CD8-positive, alpha-beta memory T cell (primary cell): ENCODE data around the gene OBSL1. TPM values are rescaled to one million over a fixed set of nuclear protein-coding genes. Genes with fewer than 3 reads are reported as not detected.
A peak's percentile ranks its signal among the peaks of the same experiment; 100 is the strongest.

Experiments
- CTCF ChIA-PET: fragments of 350-600 bp; sonication (Branson Sonifier 250); formaldehyde crosslinking; loops from one replicate; lab custom pipeline; 2021; ENCODE audit warnings: antibody characterized with exemption; lab: Charles Lee
- POLR2A ChIA-PET: fragments of 350-600 bp; sonication (Branson Sonifier 250); formaldehyde crosslinking; loops from one replicate; lab custom pipeline; 2021; ENCODE audit warnings: antibody characterized with exemption; lab: Charles Lee
- DNase-seq, 5 donors: peaks; one replicate each; pipeline versions ENCODE4 v3.0.0 to v3.0.0-alpha.2; 2020 to 2022; ENCODE audit warnings: mixed read lengths in 1 of 5
- H3K27ac ChIP-seq: one replicate; pipeline ENCODE4 v1.7.0; 2013; ENCODE audit warnings: low read depth, mild to moderate bottlenecking, low read length, moderate library complexity
- H3K27me3 ChIP-seq: 2 replicates; pipeline ENCODE4 v1.7.0; 2013; ENCODE audit warnings: low read length, mild to moderate bottlenecking; ENCODE audit not compliant: insufficient read depth, poor library complexity, severe bottlenecking
- H3K36me3 ChIP-seq: 2 replicates; pipeline ENCODE4 v1.7.0; 2013; ENCODE audit warnings: mild to moderate bottlenecking, low read length, moderate library complexity; ENCODE audit not compliant: insufficient read depth
- H3K4me1 ChIP-seq: 2 replicates; pipeline ENCODE4 v1.7.0; 2013; ENCODE audit warnings: mild to moderate bottlenecking, low read length, moderate library complexity; ENCODE audit not compliant: insufficient read depth
- H3K4me3 ChIP-seq: 2 replicates; pipeline ENCODE4 v1.7.0; 2013; ENCODE audit warnings: mild to moderate bottlenecking, low read length
- H3K9me3 ChIP-seq: 2 replicates; pipeline ENCODE4 v1.7.0; 2013; ENCODE audit warnings: mild to moderate bottlenecking, low read length
- H3K27ac Mint-ChIP-seq, 8 donors: one replicate each; pipeline ENCODE4 v1.8.0; 2020 to 2021; ENCODE audit warnings: mixed read lengths in 8 of 8, mild to moderate bottlenecking in 6 of 8, inconsistent platforms in 3 of 8, moderate library complexity in 3 of 8
- H3K27me3 Mint-ChIP-seq, 2 donors: one replicate each; pipeline ENCODE4 v1.8.0; 2020 to 2021; ENCODE audit warnings: mixed read lengths in 2 of 2, mild to moderate bottlenecking in 1 of 2, moderate library complexity in 1 of 2
- H3K36me3 Mint-ChIP-seq, 3 donors: one replicate each; pipeline ENCODE4 v1.8.0; 2020 to 2021; ENCODE audit warnings: mixed read lengths in 3 of 3, inconsistent platforms in 1 of 3, mild to moderate bottlenecking in 1 of 3
- H3K4me1 Mint-ChIP-seq, 3 donors: one replicate each; pipeline ENCODE4 v1.8.0; 2020 to 2021; ENCODE audit warnings: mixed read lengths in 3 of 3, inconsistent platforms in 1 of 3, mild to moderate bottlenecking in 1 of 3
- H3K4me3 Mint-ChIP-seq, 7 donors: one replicate each; pipeline ENCODE4 v1.8.0; 2020 to 2021; ENCODE audit warnings: mixed read lengths in 7 of 7, mild to moderate bottlenecking in 6 of 7, moderate library complexity in 4 of 7, inconsistent platforms in 2 of 7
- H3K9me3 Mint-ChIP-seq, 5 donors: one replicate each; pipeline ENCODE4 v1.8.0; 2020 to 2022; ENCODE audit warnings: mixed read lengths in 5 of 5, mild to moderate bottlenecking in 3 of 5, moderate library complexity in 2 of 5, inconsistent platforms in 1 of 5
- polyA plus RNA-seq: library from polyadenylated mRNA; unstranded; fragments of 300-500 nt; fragmentation: Illumina TruSeq; gene quantifications from one replicate; pipeline ENCODE4 v1.2.3, GENCODE V29; 2021
- total RNA-seq, 2 experiments: library from RNA; stranded (reverse); gene quantifications; one replicate each; pipeline ENCODE4 v1.2.3, GENCODE V29; 2021

Gene OBSL1
- total and polyA plus RNA-seq, 3 experiments from 2014 or later: 0.48 to 0.69 TPM; not detected in 1

DNA sequence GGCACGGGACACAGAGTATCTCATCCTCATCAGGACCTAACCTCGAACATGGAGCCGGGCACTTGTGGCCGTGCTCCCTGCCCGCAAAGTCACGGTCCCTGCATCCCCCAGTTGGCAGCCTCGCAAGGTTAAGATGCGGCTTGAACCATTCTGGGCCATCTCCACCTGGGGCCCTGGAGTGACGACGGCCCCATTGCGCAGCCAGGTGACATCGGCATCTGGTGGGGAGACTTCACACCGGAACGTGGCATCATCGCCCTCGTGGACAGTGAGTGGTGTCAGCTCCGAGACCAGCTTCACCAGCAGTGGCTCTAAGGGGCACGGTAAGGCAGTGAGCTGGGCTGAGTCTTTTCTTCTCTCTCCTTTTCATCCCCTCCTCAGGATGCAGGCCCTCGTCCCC, 14.9 kb downstream of the OBSL1 start:
- POLR2A ChIA-PET: no interaction called here
- H3K27me3 Mint-ChIP-seq: peaks cover 24 to 58% of the 10 kb centered on the region in 2 donors
- no peak overlapping the region for H3K4me3 ChIP-seq
- H3K27ac Mint-ChIP-seq: no peak overlapping the region
- peaks cover 7% of the 10 kb centered on the region for H3K4me1 ChIP-seq
- H3K9me3 ChIP-seq: no peaks in the 10 kb centered on the region
- no peak for DNase-seq
- H3K36me3 Mint-ChIP-seq: no peaks in the 10 kb centered on the region
- no peaks in the 10 kb centered on the region for H3K36me3 ChIP-seq
- CTCF ChIA-PET: interaction anchor here (6.3 kb wide), 1 partner anchor 14 kb away, joined by 34 read pairs; the partner anchor contains the start of genes CHPF and TMEM198
- no peaks in the 10 kb centered on the region for H3K9me3 Mint-ChIP-seq
- H3K4me1 Mint-ChIP-seq: peaks cover 0 to 12% (median 7%) of the 10 kb centered on the region in 3 donors
- H3K27me3 ChIP-seq: peaks cover 24% of the 10 kb centered on the region
- no peak overlapping the region for H3K27ac ChIP-seq
- H3K4me3 Mint-ChIP-seq: peak overlapping the region in 1 of 7 donors; percentile 48

DNA sequence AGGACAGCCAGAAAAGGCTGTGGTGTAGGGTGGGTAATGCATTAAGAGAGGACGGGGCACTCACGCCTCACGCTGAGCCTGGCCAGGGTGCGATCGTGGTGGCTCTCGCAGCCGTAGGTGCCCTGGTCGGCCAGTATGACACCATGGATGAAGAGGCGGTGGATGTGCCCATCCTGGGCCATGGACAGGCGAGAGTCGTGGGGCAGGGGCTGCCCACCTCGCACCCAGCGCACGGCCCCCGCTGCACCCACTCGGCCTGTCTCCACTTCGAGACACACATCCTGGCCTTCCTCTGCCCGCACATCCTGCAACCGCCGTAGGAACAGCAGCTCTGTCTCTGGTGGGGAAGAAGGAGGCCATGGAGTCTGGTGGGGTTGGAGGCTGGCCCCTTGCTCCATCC, 15.4 kb downstream of the OBSL1 start:
- H3K4me1 ChIP-seq: peaks cover 7% of the 10 kb centered on the region
- no peaks in the 10 kb centered on the region for H3K9me3 ChIP-seq
- H3K36me3 Mint-ChIP-seq: no peaks in the 10 kb centered on the region
- DNase-seq: no peak
- ChIA-PET POLR2A (no interaction called here), CTCF (interaction anchor here (6.3 kb wide), 1 partner anchor 14 kb away, joined by 34 read pairs; the partner anchor contains the start of genes CHPF and TMEM198)
- H3K27ac Mint-ChIP-seq: no peak overlapping the region
- H3K27me3 ChIP-seq: peaks cover 26% of the 10 kb centered on the region
- H3K4me3 Mint-ChIP-seq: no peak overlapping the region
- no peaks in the 10 kb centered on the region for H3K9me3 Mint-ChIP-seq
- H3K4me3 ChIP-seq: no peak overlapping the region
- peaks cover 28 to 56% of the 10 kb centered on the region in 2 donors for H3K27me3 Mint-ChIP-seq
- H3K4me1 Mint-ChIP-seq: peaks cover 0 to 15% (median 8%) of the 10 kb centered on the region in 3 donors
- no peaks in the 10 kb centered on the region for H3K36me3 ChIP-seq
- H3K27ac ChIP-seq: no peak overlapping the region

DNA sequence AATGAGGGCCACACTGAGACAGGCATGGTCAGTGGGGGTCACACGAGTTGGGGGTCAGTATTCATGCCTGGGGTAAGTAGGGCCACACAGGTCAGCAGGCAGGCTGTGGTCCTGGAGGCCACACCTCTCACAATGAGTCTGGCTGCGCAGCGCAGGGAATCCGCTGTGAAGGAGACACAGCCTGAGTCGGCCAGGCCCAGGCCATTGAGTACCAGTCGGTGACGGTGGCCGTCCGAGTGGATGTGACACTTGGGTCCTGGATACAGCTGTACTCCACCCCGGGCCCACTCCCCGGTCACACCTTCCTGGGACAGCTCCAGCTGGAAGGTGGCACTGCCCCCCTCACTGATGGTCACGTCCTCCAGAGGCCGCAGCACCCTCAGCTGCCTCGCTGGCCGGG, 17.0 kb downstream of the OBSL1 start:
- Histone ChIP-seq H3K4me1 (peaks cover 7% of the 10 kb centered on the region), H3K4me3 (no peak overlapping the region), H3K9me3 (no peaks in the 10 kb centered on the region), H3K27ac (no peak overlapping the region), H3K27me3 (peaks cover 26% of the 10 kb centered on the region), H3K36me3 (no peaks in the 10 kb centered on the region)
- no peak overlapping the region for H3K27ac Mint-ChIP-seq
- CTCF ChIA-PET: interaction anchor here (6.3 kb wide), 1 partner anchor 12 kb away, joined by 34 read pairs; the partner anchor contains the start of genes CHPF and TMEM198
- H3K27me3 Mint-ChIP-seq: peaks cover 38 to 65% of the 10 kb centered on the region in 2 donors
- H3K4me1 Mint-ChIP-seq: peaks cover 0 to 16% (median 9%) of the 10 kb centered on the region in 3 donors
- no peak for DNase-seq
- H3K4me3 Mint-ChIP-seq: peak overlapping the region in 2 of 7 donors; percentile 30 to 58
- H3K9me3 Mint-ChIP-seq: no peaks in the 10 kb centered on the region
- POLR2A ChIA-PET: no interaction called here
- no peaks in the 10 kb centered on the region for H3K36me3 Mint-ChIP-seq

DNA sequence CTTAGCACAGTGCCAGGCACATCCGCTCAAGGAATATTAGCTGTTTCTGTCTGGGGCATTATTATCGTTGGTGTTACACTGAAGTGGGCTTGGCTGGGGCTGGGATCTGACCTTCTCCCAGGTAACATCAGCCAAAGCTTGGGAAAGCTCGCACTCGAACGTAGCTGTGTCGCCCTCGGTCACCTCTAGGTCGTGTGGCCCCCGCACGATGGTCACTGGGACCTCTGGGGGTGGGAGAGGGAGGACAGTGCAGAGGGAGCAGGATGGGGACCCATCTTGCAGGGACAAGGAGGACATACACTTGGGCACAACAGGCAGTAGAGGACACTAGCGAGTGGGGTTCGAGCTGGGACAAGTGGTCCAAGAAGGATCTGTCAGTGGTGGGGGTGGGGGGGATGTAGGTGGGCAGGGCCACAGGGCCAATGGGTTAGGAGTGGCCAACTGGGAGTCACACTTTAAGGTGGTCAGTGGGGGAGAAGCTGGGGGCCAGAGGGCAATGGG, 17.8 kb downstream of the OBSL1 start:
- Mint-ChIP-seq H3K4me1 (peaks cover 0 to 16% (median 9%) of the 10 kb centered on the region in 3 donors), H3K36me3 (no peaks in the 10 kb centered on the region), H3K27me3 (peaks cover 35 to 67% of the 10 kb centered on the region in 2 donors), H3K9me3 (no peaks in the 10 kb centered on the region), H3K4me3 (peak overlapping the region; percentile 41 to 62 (median 57)), H3K27ac (peak overlapping the region in 1 of 8 donors; percentile 35)
- H3K27me3 ChIP-seq: peaks cover 26% of the 10 kb centered on the region
- ChIA-PET POLR2A (no interaction called here), CTCF (interaction anchor here (6.3 kb wide), 1 partner anchor 11 kb away, joined by 34 read pairs; the partner anchor contains the start of genes CHPF and TMEM198)
- no peak overlapping the region for H3K4me3 ChIP-seq
- H3K36me3 ChIP-seq: no peaks in the 10 kb centered on the region
- no peaks in the 10 kb centered on the region for H3K9me3 ChIP-seq
- H3K27ac ChIP-seq: no peak overlapping the region
- no peak for DNase-seq
- H3K4me1 ChIP-seq: peaks cover 7% of the 10 kb centered on the region

DNA sequence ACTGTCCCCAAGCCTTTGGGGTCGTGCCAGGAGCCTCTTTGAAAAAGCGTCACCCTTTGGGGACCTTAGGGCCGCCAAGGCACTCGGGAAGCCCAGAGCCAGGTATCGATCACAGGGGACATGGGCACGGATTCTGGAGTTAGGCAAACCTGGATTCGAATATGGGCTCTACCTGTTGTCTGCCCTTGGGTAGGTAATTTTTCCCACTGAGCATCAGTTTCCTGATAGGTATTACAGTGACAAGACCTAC, 18.2 kb downstream of the OBSL1 start:
- Histone ChIP-seq H3K27ac (no peak overlapping the region), H3K27me3 (peaks cover 26% of the 10 kb centered on the region), H3K4me1 (peaks cover 7% of the 10 kb centered on the region), H3K9me3 (no peaks in the 10 kb centered on the region), H3K36me3 (no peaks in the 10 kb centered on the region), H3K4me3 (peak overlapping the region; percentile 32)
- Mint-ChIP-seq H3K4me3 (peak overlapping the region in 6 of 7 donors; percentile 41 to 62 (median 54)), H3K4me1 (peaks cover 0 to 16% (median 9%) of the 10 kb centered on the region in 3 donors), H3K27me3 (peaks cover 34 to 68% of the 10 kb centered on the region in 2 donors), H3K36me3 (no peaks in the 10 kb centered on the region), H3K9me3 (no peaks in the 10 kb centered on the region), H3K27ac (no peak overlapping the region)
- ChIA-PET CTCF (interaction anchor here (6.3 kb wide), 1 partner anchor 11 kb away, joined by 34 read pairs; the partner anchor contains the start of genes CHPF and TMEM198), POLR2A (interaction anchor here (1.0 kb wide), 1 partner anchor 165 kb away, joined by 4 read pairs; the partner anchor contains the start of gene DNPEP)
- no peak for DNase-seq

DNA sequence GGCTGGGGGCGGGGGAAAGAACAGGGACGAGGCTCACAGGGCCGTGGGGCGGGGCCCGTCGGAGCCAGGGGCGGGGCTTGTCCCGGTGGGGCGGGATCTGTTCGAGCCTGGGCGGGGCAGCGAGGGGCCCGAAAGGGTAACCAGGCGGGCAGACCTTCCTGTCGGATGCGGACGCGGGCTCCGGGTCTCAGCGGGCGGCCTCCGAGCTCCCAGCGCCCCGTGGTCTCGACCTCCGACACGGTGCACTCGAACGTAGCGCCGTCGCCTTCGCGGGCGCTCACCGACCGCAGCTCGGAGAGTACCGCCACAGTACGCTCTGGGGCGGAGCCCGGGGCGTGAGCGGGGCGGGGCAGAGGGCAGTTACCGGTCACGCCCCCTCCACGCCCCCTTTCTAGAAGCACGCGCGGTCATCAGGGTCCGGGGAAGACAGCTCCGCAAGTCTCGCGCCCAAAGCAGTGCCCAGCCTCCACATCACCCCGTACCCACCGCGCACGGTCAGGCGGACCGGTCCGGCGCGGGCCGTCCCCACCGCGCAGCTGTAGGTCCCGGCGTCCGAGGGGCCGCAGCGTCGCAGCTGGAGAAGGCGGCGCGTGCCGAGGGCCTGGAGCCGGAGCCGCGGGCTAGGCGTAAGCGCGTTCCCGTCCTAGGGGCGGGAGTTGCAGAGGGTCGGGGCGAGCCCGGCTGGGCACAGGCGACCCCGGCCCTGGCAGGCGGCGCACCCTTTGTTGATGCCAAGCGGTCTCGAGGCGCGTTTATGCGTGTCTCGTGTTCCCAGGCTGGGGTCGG, 18.8 kb downstream of the OBSL1 start:
- Mint-ChIP-seq H3K36me3 (no peaks in the 10 kb centered on the region), H3K27ac (peak overlapping the region in 1 of 8 donors; percentile 26), H3K27me3 (peaks cover 34 to 69% of the 10 kb centered on the region in 2 donors), H3K4me1 (peaks cover 0 to 16% (median 9%) of the 10 kb centered on the region in 3 donors), H3K4me3 (peak overlapping the region; percentile 55 to 91 (median 69)), H3K9me3 (no peaks in the 10 kb centered on the region)
- Histone ChIP-seq H3K4me3 (peak overlapping the region; percentile 32), H3K9me3 (no peaks in the 10 kb centered on the region), H3K4me1 (peaks cover 7% of the 10 kb centered on the region), H3K27ac (no peak overlapping the region), H3K27me3 (peaks cover 26% of the 10 kb centered on the region), H3K36me3 (no peaks in the 10 kb centered on the region)
- CTCF ChIA-PET: interaction anchor here (1.1 to 6.3 kb wide), 2 partner anchors 10 to 13 kb away, joined by 4 to 34 read pairs; partner anchors contain the start of genes CHPF and TMEM198
- POLR2A ChIA-PET: interaction anchor here (1.0 kb wide), 1 partner anchor 165 kb away, joined by 4 read pairs; the partner anchor contains the start of gene DNPEP
- DNase-seq: peak; percentile 69 to 80 (median 76)

DNA sequence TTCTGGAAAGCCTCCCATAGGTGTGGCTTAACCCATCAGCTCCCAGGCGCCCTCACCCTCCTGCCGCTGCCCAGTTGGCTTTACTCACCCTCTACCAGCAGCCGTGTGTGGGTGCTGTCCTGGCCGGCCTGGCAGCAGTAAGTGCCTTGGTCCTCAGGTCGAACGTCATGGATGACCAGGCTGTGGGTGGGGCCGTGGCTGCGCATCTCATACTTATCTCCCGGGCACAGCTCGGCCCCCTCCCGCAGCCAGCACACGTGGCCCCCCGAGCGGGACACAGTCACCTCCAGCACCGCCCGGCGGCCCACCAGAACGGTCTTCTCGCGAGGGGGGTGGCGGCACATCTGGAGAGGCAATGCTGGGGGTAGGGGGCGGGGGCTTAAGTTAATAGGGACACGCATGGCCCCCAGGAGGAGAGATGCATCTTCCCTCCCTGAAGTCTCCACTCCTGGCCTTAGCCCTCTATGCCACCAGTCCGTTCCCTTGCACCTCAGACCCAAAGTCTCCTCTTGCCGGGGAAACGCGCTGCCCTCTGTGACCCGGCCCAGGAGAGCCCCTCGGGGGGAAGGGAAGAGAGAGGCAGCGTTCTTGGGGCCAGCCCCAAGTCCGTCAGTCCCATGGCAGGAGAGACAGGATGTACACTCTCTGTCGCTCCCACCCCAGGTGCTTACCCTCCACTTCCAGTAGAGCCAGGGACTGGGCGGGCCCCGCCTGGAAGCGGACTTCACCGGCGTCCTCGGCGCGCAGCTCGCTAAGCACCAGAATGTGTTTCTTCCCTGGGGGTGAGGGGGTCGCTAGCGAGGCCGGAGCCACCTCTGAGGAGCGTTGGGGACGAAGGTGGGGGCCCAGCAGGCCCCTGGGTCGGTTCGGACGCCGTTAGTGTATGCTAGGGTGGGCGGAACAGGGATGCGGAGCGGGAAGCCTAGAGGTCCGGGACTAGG, 19.6 kb downstream of the OBSL1 start:
- H3K4me1 ChIP-seq: peaks cover 7% of the 10 kb centered on the region
- peaks cover 0 to 16% (median 9%) of the 10 kb centered on the region in 3 donors for H3K4me1 Mint-ChIP-seq
- no peak overlapping the region for H3K27ac ChIP-seq
- peak overlapping the region in 3 of 8 donors; percentile 11 to 47 (median 26) for H3K27ac Mint-ChIP-seq
- H3K9me3 Mint-ChIP-seq: no peaks in the 10 kb centered on the region
- ChIA-PET POLR2A (interaction anchor here (1.0 kb wide), 1 partner anchor 164 kb away, joined by 4 read pairs; the partner anchor contains the start of gene DNPEP), CTCF (interaction anchor here (0.8 to 6.3 kb wide), 4 partner anchors 9 to 14 kb away, joined by 4 to 34 read pairs (median 6); partner anchors contain the start of genes CHPF and TMEM198)
- peak in 1 of 5 donors; percentile 26 for DNase-seq
- H3K36me3 Mint-ChIP-seq: no peaks in the 10 kb centered on the region
- peak overlapping the region; percentile 55 to 91 (median 69) for H3K4me3 Mint-ChIP-seq
- peak overlapping the region; percentile 32 for H3K4me3 ChIP-seq
- no peaks in the 10 kb centered on the region for H3K36me3 ChIP-seq
- H3K9me3 ChIP-seq: no peaks in the 10 kb centered on the region
- H3K27me3 Mint-ChIP-seq: peaks cover 37 to 72% of the 10 kb centered on the region in 2 donors
- H3K27me3 ChIP-seq: peaks cover 26% of the 10 kb centered on the region
